Thyroid gland (tissue), 4 donors: ENCODE data around the gene TRAPPC6A. TPM values are rescaled to one million over a fixed set of nuclear protein-coding genes. Genes with fewer than 3 reads are reported as not detected.

Experiments used
- DNase-seq, 2 donors: peaks; one replicate each; pipeline ENCODE4 v3.0.0-alpha.2; 2019
- H3K27ac ChIP-seq, 3 donors: fragments of 200-600 bp; sonication (generic); 1 replicate in 2 of 3; 2 replicates in 1 of 3; pipeline ENCODE4 v1.5.1; 2016 to 2019; ENCODE audit warnings: mild to moderate bottlenecking in 1 of 3, moderate library complexity in 1 of 3
- H3K27me3 ChIP-seq: fragments of 200-600 bp; sonication (generic); one replicate; pipeline ENCODE4 v1.5.1; 2019
- H3K36me3 ChIP-seq, 2 donors: fragments of 200-600 bp; sonication (generic); one replicate each; pipeline ENCODE4 v1.5.1; 2016 to 2019
- H3K4me1 ChIP-seq, 2 donors: fragments of 200-600 bp; sonication (generic); one replicate each; pipeline ENCODE4 v1.5.1; 2017 to 2019
- H3K4me3 ChIP-seq, 3 donors: fragments of 200-600 bp; sonication (generic); replicated peaks in 1 of 3; 1 replicate in 2 of 3; 2 replicates in 1 of 3; pipeline ENCODE4 v1.5.1; 2016; ENCODE audit warnings: mild to moderate bottlenecking in 1 of 3
- H3K9me3 ChIP-seq: fragments of 200-600 bp; sonication (generic); one replicate; pipeline ENCODE4 v1.5.1; 2017
- POLR2A ChIP-seq, 2 donors: fragments of 450-650 bp; IDR thresholded peaks; one replicate each; pipeline ENCODE4 v1.6.1; 2017; ENCODE audit warnings: antibody characterized with exemption in 2 of 2, mild to moderate bottlenecking in 2 of 2, moderate library complexity in 1 of 2
- WGBS, 2 donors: methylation state at CpG; one replicate each; pipeline ENCODE4 v1.1.5; 2017; 5-methylcytosine and 5-hydroxymethylcytosine counted together
- intact Hi-C: fragments of 100-400 bp; cut with DNase I; formaldehyde crosslinking; loops from one replicate; pipeline ENCODE4 v1.15.1; 2023
- total RNA-seq, 4 donors: library from RNA; depleted of rRNA; stranded (reverse); fragments of >200 nt; gene quantifications; one replicate each; pipeline ENCODE4 v1.2.3, GENCODE V29; 2016
- TF ChIP-seq, protein P1 (sequence below), 6 experiments: fragments of 200-600 bp in 3 of 6; fragments of 450-650 bp in 3 of 6; sonication (generic) in 3 of 6; IDR thresholded peaks; one replicate each; pipeline ENCODE4 v1.5.1; 2016 to 2019; ENCODE audit warnings: antibody characterized with exemption in 6 of 6, mild to moderate bottlenecking in 2 of 6, inconsistent platforms in 1 of 6, moderate library complexity in 1 of 6

The TRAPPC6A gene
- total RNA-seq, 4 donors from 2014 or later, result 25.0 to 53.3 (median 38.8) TPM

DNA sequence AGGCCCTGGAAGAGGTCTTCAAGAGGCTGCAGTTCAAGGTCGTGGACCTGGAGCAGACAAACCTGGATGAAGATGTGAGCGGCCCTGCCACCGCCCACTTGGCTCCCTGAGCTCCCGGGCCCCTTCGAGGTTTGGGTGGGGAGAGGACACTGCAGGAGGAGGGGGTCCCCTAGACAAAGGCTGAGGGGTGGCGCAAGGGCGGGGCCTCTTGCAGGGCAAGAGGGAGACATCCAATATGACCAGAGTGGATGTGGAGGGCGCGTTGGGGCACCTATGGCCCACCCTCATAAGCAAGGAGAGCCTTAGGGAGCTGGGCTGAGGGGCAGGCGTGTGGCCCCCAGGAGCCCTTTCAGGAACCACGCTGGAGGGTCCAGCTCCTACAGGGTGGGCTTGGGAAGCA is 37.5 kb downstream of the TRAPPC6A start:
- no peak overlapping the region for H3K4me3 ChIP-seq
- 77 to 82% methylated on average over 9 to 11 of the region's 11 CpGs for WGBS, 2 donors
- TF ChIP-seq, protein P1, sequence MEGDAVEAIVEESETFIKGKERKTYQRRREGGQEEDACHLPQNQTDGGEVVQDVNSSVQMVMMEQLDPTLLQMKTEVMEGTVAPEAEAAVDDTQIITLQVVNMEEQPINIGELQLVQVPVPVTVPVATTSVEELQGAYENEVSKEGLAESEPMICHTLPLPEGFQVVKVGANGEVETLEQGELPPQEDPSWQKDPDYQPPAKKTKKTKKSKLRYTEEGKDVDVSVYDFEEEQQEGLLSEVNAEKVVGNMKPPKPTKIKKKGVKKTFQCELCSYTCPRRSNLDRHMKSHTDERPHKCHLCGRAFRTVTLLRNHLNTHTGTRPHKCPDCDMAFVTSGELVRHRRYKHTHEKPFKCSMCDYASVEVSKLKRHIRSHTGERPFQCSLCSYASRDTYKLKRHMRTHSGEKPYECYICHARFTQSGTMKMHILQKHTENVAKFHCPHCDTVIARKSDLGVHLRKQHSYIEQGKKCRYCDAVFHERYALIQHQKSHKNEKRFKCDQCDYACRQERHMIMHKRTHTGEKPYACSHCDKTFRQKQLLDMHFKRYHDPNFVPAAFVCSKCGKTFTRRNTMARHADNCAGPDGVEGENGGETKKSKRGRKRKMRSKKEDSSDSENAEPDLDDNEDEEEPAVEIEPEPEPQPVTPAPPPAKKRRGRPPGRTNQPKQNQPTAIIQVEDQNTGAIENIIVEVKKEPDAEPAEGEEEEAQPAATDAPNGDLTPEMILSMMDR (IDR thresholded peaks at IDR 0.05), result no peak
- no peak for TF ChIP-seq POLR2A (IDR thresholded peaks at IDR 0.05)
- no peaks in the 10 kb centered on the region for H3K27me3 ChIP-seq
- no peaks in the 10 kb centered on the region for H3K9me3 ChIP-seq
- peaks cover 20 to 61% of the 10 kb centered on the region in 2 donors for H3K4me1 ChIP-seq
- peaks cover 0 to 16% of the 10 kb centered on the region in 2 donors for H3K36me3 ChIP-seq
- intact Hi-C loops, result no loop called here
- H3K27ac ChIP-seq, result no peak overlapping the region
- no peak for DNase-seq

DNA sequence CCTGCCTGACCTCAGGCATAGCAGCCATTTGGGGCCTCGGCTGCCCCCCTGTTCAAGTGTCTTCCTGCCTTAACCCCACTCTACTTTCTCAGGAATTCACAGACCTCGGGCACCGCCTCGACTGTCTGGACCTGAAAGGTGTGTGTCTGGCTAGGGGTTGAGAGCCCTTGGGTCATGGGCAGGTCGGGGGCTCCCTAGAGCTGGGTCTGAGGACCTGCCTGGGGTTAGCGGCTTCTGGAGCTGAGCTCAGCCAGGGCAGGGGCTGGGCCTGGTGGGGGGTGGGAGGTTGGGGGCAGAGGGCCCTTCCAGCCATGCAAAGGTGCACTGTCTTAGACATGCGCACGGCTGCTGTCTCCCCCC is 37.9 kb downstream of the TRAPPC6A start:
- peaks cover 0 to 12% of the 10 kb centered on the region in 2 donors for H3K36me3 ChIP-seq
- no peak for TF ChIP-seq POLR2A (IDR thresholded peaks at IDR 0.05)
- TF ChIP-seq, protein P1 (IDR thresholded peaks at IDR 0.05), result no peak
- H3K9me3 ChIP-seq, result no peaks in the 10 kb centered on the region
- H3K4me1 ChIP-seq, result peaks cover 20 to 61% of the 10 kb centered on the region in 2 donors
- H3K27ac ChIP-seq, result no peak overlapping the region
- DNase-seq, result no peak
- WGBS, 2 donors, result 59% methylated on average over 3 to 8 of the region's 8 CpGs
- intact Hi-C loops, result no loop called here
- H3K27me3 ChIP-seq, result no peaks in the 10 kb centered on the region
- H3K4me3 ChIP-seq, result no peak overlapping the region

DNA sequence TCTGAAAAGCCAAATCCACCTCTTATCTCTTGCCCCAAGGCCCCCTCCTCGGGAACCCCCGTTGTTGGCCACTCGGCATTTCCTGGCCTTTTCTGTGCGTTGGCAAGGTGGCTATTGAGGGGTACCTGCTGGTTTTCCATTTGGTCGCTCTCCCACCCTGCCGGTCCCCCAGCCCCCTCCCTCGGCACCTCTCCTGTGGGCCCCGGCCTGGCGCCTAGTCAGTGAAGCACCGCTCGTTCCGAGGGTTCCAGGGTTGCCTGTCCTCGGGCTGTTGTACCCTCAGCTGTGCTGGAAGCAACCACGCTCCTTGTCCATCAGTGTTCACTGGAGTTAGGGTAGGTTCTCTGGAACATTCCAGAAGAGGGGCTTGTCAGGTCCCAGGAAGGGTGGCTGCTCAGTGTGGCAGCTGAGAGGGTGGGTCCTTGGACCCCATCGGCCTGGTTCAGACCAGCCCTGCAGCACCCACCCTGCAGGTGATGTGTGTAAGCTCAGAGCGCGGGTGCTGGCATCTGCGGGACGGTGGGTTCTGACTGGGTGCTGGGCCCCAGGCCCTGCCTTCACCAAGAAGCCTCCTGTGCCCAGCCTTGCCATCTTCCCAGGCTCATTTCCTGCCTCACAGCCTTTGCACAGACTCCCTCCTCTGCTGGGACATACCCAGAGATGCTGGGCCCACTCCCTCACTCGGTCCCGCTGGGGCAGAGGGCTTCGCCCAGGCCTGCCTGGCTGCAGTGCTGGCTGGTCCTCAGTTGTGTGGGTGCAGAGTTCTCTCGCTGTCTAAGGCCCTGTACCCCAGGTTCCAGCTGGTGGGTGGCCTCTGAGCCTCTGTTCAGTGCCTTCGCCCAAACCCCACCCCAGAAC is 38.5 kb downstream of the TRAPPC6A start:
- no peak for DNase-seq
- TF ChIP-seq POLR2A (IDR thresholded peaks at IDR 0.05), result no peak
- TF ChIP-seq, protein P1 (IDR thresholded peaks at IDR 0.05), result no peak
- no peaks in the 10 kb centered on the region for H3K27me3 ChIP-seq

DNA sequence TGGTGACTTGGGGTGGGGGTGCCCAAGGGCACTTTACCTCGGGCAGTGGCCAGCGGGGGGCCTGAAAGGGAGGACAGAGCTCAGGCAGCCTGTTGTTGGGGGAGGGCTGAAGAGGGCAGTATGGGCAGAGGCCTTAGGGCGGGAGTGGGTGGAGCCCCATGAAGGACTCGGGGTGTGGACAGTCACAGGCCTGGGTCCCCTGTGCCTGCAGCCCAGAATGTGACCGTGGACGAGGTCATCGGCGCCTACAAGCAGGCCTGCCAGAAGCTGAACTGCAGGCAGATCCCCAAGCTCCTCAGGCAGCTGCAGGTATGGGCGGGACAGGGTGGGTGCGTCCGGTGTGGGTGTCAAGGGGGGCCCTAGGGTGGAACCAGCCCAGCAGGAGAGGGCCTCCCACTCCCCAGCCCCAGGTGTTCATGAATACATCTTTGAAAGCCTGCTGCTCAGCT is 39.7 kb downstream of the TRAPPC6A start:
- Histone ChIP-seq H3K4me3 (no peak overlapping the region), H3K27me3 (no peaks in the 10 kb centered on the region), H3K27ac (peak overlapping the region in 2 of 3 donors; percentile 42 to 69), H3K9me3 (no peaks in the 10 kb centered on the region), H3K4me1 (peaks cover 32 to 61% of the 10 kb centered on the region in 2 donors), H3K36me3 (peaks cover 0 to 7% of the 10 kb centered on the region in 2 donors)
- TF ChIP-seq, protein P1 (IDR thresholded peaks at IDR 0.05), result no peak
- no peak for TF ChIP-seq POLR2A (IDR thresholded peaks at IDR 0.05)
- WGBS, 2 donors, result 29 to 58% methylated on average over 7 to 10 of the region's 11 CpGs
- intact Hi-C loops, result no loop called here
- peak; percentile 76 to 89 for DNase-seq

More for the DNA sequence above, 38.5 kb downstream of the TRAPPC6A start:
- WGBS, 2 donors, result 84% methylated on average over 16 to 19 of the region's 24 CpGs
- intact Hi-C loops, result no loop called here
- no peaks in the 10 kb centered on the region for H3K9me3 ChIP-seq
- H3K4me3 ChIP-seq, result no peak overlapping the region
- peak overlapping the region in 1 of 3 donors; percentile 2 for H3K27ac ChIP-seq
- H3K4me1 ChIP-seq, result peaks cover 25 to 59% of the 10 kb centered on the region in 2 donors
- H3K36me3 ChIP-seq, result peaks cover 0 to 7% of the 10 kb centered on the region in 2 donors

DNA sequence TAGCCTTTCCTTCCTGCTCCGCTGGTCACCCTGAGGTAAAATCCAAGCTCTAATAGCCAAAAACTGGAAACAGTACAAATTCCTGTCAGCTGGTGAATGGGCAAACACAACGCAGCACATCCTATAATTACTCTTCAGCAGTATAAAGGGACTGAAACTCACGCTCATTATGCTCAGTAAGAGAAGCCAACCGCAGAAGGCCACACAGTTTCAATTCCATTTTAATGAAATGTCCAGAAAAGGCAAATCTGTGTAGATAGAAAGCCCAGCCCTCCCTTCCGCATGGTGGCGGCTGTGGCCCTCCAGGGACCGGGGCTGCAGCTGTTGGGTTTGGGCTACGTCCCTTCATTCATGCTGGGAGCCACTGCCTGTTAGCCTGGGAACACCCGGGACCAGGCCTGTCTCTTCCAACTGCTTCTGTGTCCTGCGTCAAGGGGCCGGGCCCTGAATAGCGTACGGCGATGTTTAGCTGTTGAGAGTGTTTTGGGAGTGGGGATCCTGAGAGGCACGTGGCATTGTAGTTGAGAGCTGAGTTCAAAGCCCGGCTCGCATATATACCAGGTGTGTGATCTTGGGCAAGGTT is 40.8 kb downstream of the TRAPPC6A start:
- Histone ChIP-seq H3K4me1 (peaks cover 32 to 61% of the 10 kb centered on the region in 2 donors), H3K36me3 (peaks cover 0 to 5% of the 10 kb centered on the region in 2 donors), H3K27ac (peak overlapping the region in 2 of 3 donors; percentile 42 to 69), H3K4me3 (no peak overlapping the region), H3K27me3 (no peaks in the 10 kb centered on the region), H3K9me3 (no peaks in the 10 kb centered on the region)
- peak in 1 of 2 donors; percentile 54 for DNase-seq
- intact Hi-C loops, result no loop called here
- no peak for TF ChIP-seq POLR2A (IDR thresholded peaks at IDR 0.05)
- TF ChIP-seq, protein P1 (IDR thresholded peaks at IDR 0.05), result no peak
- WGBS, 2 donors, result 53 to 67% methylated on average over 12 to 17 of the region's 17 CpGs
